SK-N-MC (cell line): ENCODE measurements around the gene TNNI3K.

Experiments used
- DNase-seq: peaks from one replicate; pipeline ENCODE4 v3.0.0-alpha.2; 2011; ENCODE audit warnings: low read depth, low spot score
- H3K27ac ChIP-seq: fragments of 200-600 bp; sonication (generic); 2 replicates; pipeline ENCODE4 v1.5.1; 2016; ENCODE audit warnings: mixed run types
- H3K36me3 ChIP-seq: fragments of 200-600 bp; sonication (generic); 2 replicates; pipeline ENCODE4 v1.6.1; 2017; ENCODE audit warnings: antibody characterized with exemption, low read length, mixed read lengths; ENCODE audit not compliant: insufficient read depth
- H3K4me3 ChIP-seq: fragments of 200-600 bp; sonication (generic); 2 replicates; pipeline ENCODE4 v1.5.1; 2016
- H3K9ac ChIP-seq: fragments of 200-600 bp; sonication (generic); 2 replicates; pipeline ENCODE4 v1.8.0; 2017; ENCODE audit warnings: mixed run types, mixed read lengths; ENCODE audit not compliant: insufficient read length
- H3K9me3 ChIP-seq: fragments of 200-600 bp; sonication (generic); 2 replicates; pipeline ENCODE4 v1.6.1; 2017; ENCODE audit warnings: low read depth, mild to moderate bottlenecking, antibody characterized with exemption, low read length, moderate library complexity, mixed read lengths
- EZH2 ChIP-seq: fragments of 200-600 bp; sonication (generic); IDR thresholded peaks from one replicate; pipeline ENCODE4 v1.6.1; 2017; ENCODE audit warnings: antibody characterized with exemption
- FOXP2 ChIP-seq: optimal IDR thresholded peaks from 2 replicates; pipeline ENCODE3; 2011; ENCODE audit warnings: mild to moderate bottlenecking, moderate library complexity; ENCODE audit not compliant: insufficient read depth; ENCODE audit errors: extremely low read length, control extremely low read depth
- POLR2AphosphoS5 ChIP-seq: IDR thresholded peaks from 2 replicates; pipeline ENCODE4 v1.6.1; 2012; ENCODE audit warnings: mild to moderate bottlenecking, low read depth, low read length, borderline replicate concordance

The TNNI3K gene

DNA sequence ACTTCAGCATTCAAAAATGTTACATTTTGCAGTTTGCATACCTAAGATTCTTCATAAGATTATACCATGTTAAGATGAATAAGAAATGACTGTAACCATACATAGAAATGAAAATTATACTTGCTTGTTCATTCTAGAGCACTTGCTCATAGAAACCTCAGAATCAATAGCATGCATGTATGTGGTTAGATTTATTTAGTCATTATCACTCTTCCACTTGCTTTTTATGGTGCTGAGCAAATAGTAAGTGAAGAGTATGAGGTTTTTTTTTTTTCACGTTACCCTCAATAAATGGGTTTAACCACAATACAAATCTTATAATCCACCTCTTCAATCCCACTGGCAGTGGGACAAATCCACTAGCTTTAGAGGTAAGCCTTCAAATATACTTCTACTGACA lies 192.5 kb downstream of the TNNI3K start:
- Histone ChIP-seq H3K9me3 (no peaks in the 10 kb centered on the region), H3K4me3 (no peak overlapping the region), H3K27ac (no peak overlapping the region), H3K36me3 (no peaks in the 10 kb centered on the region), H3K9ac (no peak overlapping the region)
- DNase-seq: no peak
- no peak for TF ChIP-seq POLR2AphosphoS5
- no peak for TF ChIP-seq EZH2
- TF ChIP-seq FOXP2: no peak

DNA sequence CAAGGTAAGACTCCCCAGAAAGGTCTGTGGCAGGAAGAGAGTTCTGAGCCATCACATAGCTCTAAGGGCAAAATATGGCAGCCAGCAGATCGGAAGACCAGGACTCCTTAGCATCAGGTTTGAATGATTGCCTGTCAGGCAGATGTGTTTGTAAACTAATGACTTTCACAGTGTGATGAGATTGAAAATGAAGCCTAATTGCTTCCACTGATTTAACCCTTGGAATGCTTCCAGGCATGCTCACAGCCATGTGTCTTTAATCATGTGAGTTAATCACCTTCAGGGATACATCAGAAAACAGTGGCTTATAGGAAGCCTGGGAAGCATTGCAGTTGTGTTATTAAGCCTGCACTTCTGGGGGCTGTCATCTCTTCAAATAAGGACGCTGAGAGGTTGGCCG lies 194.4 kb downstream of the TNNI3K start:
- DNase-seq: no peak
- Histone ChIP-seq H3K9ac (no peak overlapping the region), H3K4me3 (no peak overlapping the region), H3K27ac (no peak overlapping the region), H3K9me3 (no peaks in the 10 kb centered on the region), H3K36me3 (no peaks in the 10 kb centered on the region)
- no peak for TF ChIP-seq FOXP2
- TF ChIP-seq EZH2: no peak
- TF ChIP-seq POLR2AphosphoS5: no peak

GRCh38 chr1:74430342-74430934 lies 195.3 kb downstream of the TNNI3K start:
- DNase-seq: no peak
- no peak overlapping the region for H3K4me3 ChIP-seq
- TF ChIP-seq POLR2AphosphoS5 (no peak), EZH2 (no peak), FOXP2 (no peak)

GRCh38 chr1:74431531-74431930 lies 196.3 kb downstream of the TNNI3K start:
- Histone ChIP-seq H3K27ac (no peak overlapping the region), H3K36me3 (no peaks in the 10 kb centered on the region), H3K4me3 (no peak overlapping the region), H3K9me3 (no peaks in the 10 kb centered on the region), H3K9ac (no peak overlapping the region)
- TF ChIP-seq POLR2AphosphoS5 (no peak), EZH2 (no peak), FOXP2 (no peak)
- no peak for DNase-seq

More at GRCh38 chr1:74430342-74430934, 195.3 kb downstream of the TNNI3K start:
- no peaks in the 10 kb centered on the region for H3K36me3 ChIP-seq
- no peak overlapping the region for H3K27ac ChIP-seq
- H3K9me3 ChIP-seq: no peaks in the 10 kb centered on the region
- no peak overlapping the region for H3K9ac ChIP-seq

DNA sequence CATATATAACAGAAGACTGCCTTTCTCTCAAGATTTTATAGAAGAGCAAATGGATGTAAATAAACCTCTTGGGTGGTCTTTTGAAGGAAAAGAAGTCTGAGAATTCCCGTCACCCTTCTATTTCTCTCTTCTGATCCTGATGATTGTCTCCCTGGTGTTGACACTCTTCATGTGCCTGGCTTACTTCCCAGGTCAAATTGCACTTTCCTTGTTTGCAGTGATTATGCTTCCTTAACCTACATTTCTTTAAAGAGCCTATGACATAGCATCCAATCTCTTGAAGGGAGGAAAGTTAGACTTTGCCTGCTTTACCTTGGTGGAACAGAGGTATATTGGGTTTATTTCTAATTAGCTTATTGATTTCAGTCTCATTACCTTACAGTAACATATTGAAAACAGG lies 197.1 kb downstream of the TNNI3K start:
- no peak overlapping the region for H3K9ac ChIP-seq
- TF ChIP-seq EZH2: no peak
- no peak for TF ChIP-seq POLR2AphosphoS5
- TF ChIP-seq FOXP2: no peak
- DNase-seq: no peak

DNA sequence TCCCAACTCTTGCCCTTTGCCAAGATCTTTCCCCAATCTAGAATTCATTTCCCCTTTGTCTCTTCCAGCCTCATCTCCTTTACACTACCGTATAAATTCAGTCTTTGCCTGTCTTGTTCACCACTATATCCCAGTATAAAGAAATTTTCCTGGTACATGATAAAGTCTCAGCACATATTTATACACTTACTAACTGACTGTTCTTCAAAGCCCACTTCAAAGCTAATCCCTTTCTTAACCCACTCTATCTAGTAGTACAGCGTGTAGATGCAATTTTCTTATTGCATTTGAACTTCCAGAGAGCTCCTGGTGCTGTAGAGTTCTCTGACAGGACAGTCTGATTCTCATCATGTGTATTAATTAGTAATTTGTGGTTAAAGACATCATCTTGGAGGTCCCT lies 199.1 kb downstream of the TNNI3K start:
- TF ChIP-seq FOXP2: no peak
- no peak for TF ChIP-seq EZH2
- TF ChIP-seq POLR2AphosphoS5: no peak
- no peak overlapping the region for H3K4me3 ChIP-seq
- no peak overlapping the region for H3K27ac ChIP-seq
- no peak for DNase-seq
- no peaks in the 10 kb centered on the region for H3K9me3 ChIP-seq
- no peak overlapping the region for H3K9ac ChIP-seq
- H3K36me3 ChIP-seq: no peaks in the 10 kb centered on the region

More for the DNA sequence above, 197.1 kb downstream of the TNNI3K start:
- no peaks in the 10 kb centered on the region for H3K36me3 ChIP-seq
- H3K27ac ChIP-seq: no peak overlapping the region
- H3K4me3 ChIP-seq: no peak overlapping the region
- H3K9me3 ChIP-seq: no peaks in the 10 kb centered on the region

DNA sequence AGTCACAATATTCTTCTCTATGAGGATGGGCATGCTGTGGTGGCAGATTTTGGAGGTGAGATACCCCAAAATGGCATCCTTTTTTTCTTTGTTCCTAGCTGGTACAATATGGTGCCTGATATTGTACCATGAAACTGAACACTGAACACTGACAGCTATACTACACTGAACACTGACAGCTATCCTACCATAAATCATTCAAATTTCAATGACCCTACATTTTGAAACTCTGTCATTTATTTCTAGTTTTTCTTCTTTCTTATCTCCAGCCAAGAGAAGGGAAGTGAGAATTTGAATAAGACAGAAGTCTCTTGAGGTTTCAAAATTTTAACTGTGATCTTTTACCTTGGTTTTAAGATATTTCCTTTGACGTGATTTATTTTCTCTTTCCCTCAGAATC lies 200.9 kb downstream of the TNNI3K start:
- DNase-seq: no peak
- Histone ChIP-seq H3K9me3 (no peaks in the 10 kb centered on the region), H3K36me3 (no peaks in the 10 kb centered on the region), H3K9ac (no peak overlapping the region), H3K4me3 (no peak overlapping the region), H3K27ac (no peak overlapping the region)
- TF ChIP-seq EZH2 (no peak), FOXP2 (no peak), POLR2AphosphoS5 (no peak)

GRCh38 chr1:74437035-74437434 lies 201.8 kb downstream of the TNNI3K start:
- TF ChIP-seq POLR2AphosphoS5 (no peak), EZH2 (no peak)
- no peak for DNase-seq
- Histone ChIP-seq H3K27ac (no peak overlapping the region), H3K9me3 (no peaks in the 10 kb centered on the region), H3K36me3 (no peaks in the 10 kb centered on the region), H3K9ac (no peak overlapping the region), H3K4me3 (no peak overlapping the region)

GRCh38 chr1:74452035-74452434 lies 216.8 kb downstream of the TNNI3K start:
- no peak for DNase-seq
- Histone ChIP-seq H3K4me3 (no peak overlapping the region), H3K9ac (no peak overlapping the region), H3K9me3 (no peaks in the 10 kb centered on the region), H3K36me3 (no peaks in the 10 kb centered on the region), H3K27ac (no peak overlapping the region)
- TF ChIP-seq FOXP2 (no peak), POLR2AphosphoS5 (no peak), EZH2 (no peak)
